BLaER1 treated with 17β-estradiol and CSF1 and Interleukin-3, amounts not matched to agents 10 nM and 100 nM (cell line): Measurements from ENCODE around the gene FBXO40.

Source experiments
- H3K27ac ChIP-seq, 11 experiments: shearing (Covaris generic); formaldehyde crosslinking; 2 replicates each; pipeline ENCODE4 v1.8.1; 2022
- H3K27me3 ChIP-seq, 11 experiments: shearing (Covaris generic); formaldehyde crosslinking; 2 replicates each; pipeline ENCODE4 v1.8.1; 2022
- H3K36me3 ChIP-seq, 11 experiments: shearing (Covaris generic); formaldehyde crosslinking; 2 replicates each; pipeline ENCODE4 v1.8.1; 2022
- H3K4me1 ChIP-seq, 10 experiments: shearing (Covaris generic); formaldehyde crosslinking; 2 replicates each; pipeline ENCODE4 v1.8.1; 2022
- H3K4me2 ChIP-seq, 11 experiments: shearing (Covaris generic); formaldehyde crosslinking; 2 replicates each; pipeline ENCODE4 v1.8.1; 2022
- H3K4me3 ChIP-seq, 10 experiments: shearing (Covaris generic); formaldehyde crosslinking; 2 replicates each; pipeline ENCODE4 v1.8.1; 2022
- H3K9ac ChIP-seq, 11 experiments: shearing (Covaris generic); formaldehyde crosslinking; 2 replicates each; pipeline ENCODE4 v1.8.1; 2022
- H3K9me3 ChIP-seq, 11 experiments: shearing (Covaris generic); formaldehyde crosslinking; replicated peaks in 1 of 11; 2 replicates each; pipeline ENCODE4 v1.8.1; 2022
- H4K20me1 ChIP-seq, 11 experiments: shearing (Covaris generic); formaldehyde crosslinking; 2 replicates each; pipeline ENCODE4 v1.8.1; 2022
- Cebpa-rat ChIP-seq, 11 experiments: shearing (Covaris generic); IDR thresholded peaks; 2 replicates each; pipeline ENCODE4 v1.8.1; 2022

The FBXO40 gene

GRCh38 chr3:121592856-121593702 is at the start of gene FBXO40:
FBXO40 (plus strand) TSS chr3:121593379; CDS start chr3:121620576, 27,197 bp downstream.
- Histone ChIP-seq H3K36me3 (no peaks in the 10 kb centered on the region), H3K4me1 (no peaks in the 10 kb centered on the region), H3K4me2 (no peak within 1 kb of the TSS), H3K27ac (no peak within 1 kb of the TSS), H3K9me3 (no peaks in the 10 kb centered on the region), H3K9ac (no peak within 1 kb of the TSS), H4K20me1 (no peaks in the 10 kb centered on the region), H3K27me3 (no peaks in the 10 kb centered on the region), H3K4me3 (no peak within 1 kb of the TSS)
- no peak for TF ChIP-seq Cebpa-rat (IDR thresholded peaks at IDR 0.05)

GRCh38 chr3:121545049-121545573 is 48.1 kb upstream of the FBXO40 start:
- no peak for TF ChIP-seq Cebpa-rat (IDR thresholded peaks at IDR 0.05)
- H3K9me3 ChIP-seq, result no peaks in the 10 kb centered on the region
- H3K4me2 ChIP-seq, result peak overlapping the region; percentile 89 to 99 (median 95)
- no peaks in the 10 kb centered on the region for H4K20me1 ChIP-seq
- H3K36me3 ChIP-seq, result peaks cover 0 to 44% (median 41%) of the 10 kb centered on the region in 11 experiments; a peak in 18 of 22 replicates
- peak overlapping the region in 10 of 11 experiments; percentile 79 to 91 (median 86); a peak in 19 of 22 replicates for H3K27ac ChIP-seq
- peak overlapping the region; percentile 74 to 95 (median 86) for H3K4me3 ChIP-seq
- H3K9ac ChIP-seq, result peak overlapping the region; percentile 80 to 92 (median 86)
- peaks cover 14 to 34% (median 25%) of the 10 kb centered on the region in 10 experiments for H3K4me1 ChIP-seq
- H3K27me3 ChIP-seq, result no peaks in the 10 kb centered on the region

- no peaks in the 10 kb centered on the region for H3K9me3 ChIP-seq
- peak within 1 kb of the TSS; percentile 67 to 91 (median 85) for H3K27ac ChIP-seq
- peak within 1 kb of the TSS; percentile 80 to 92 (median 86) for H3K9ac ChIP-seq
- H3K4me2 ChIP-seq, result peak within 1 kb of the TSS; percentile 89 to 99 (median 95)
- no peaks in the 10 kb centered on the region for H4K20me1 ChIP-seq
- H3K4me3 ChIP-seq, result peak within 1 kb of the TSS; percentile 74 to 95 (median 86)
- no peak for TF ChIP-seq Cebpa-rat (IDR thresholded peaks at IDR 0.05)
- H3K4me1 ChIP-seq, result peaks cover 14 to 34% (median 25%) of the 10 kb centered on the region in 10 experiments
- peaks cover 0 to 37% (median 34%) of the 10 kb centered on the region in 11 experiments; a peak in 16 of 22 replicates for H3K36me3 ChIP-seq
- H3K27me3 ChIP-seq, result no peaks in the 10 kb centered on the region
These were observed 47.4 kb upstream of the FBXO40 start, which contains the start of gene POLQ for GRCh38 chr3:121545574-121546455. POLQ (minus strand) TSS chr3:121545988; CDS start chr3:121545877, 111 bp downstream.

GRCh38 chr3:121552379-121552778 is 40.8 kb upstream of the FBXO40 start:
- Histone ChIP-seq H3K27ac (no peak overlapping the region), H4K20me1 (no peaks in the 10 kb centered on the region), H3K9me3 (no peaks in the 10 kb centered on the region), H3K4me1 (peaks cover 0 to 14% (median 4%) of the 10 kb centered on the region in 10 experiments; a peak in 9 of 20 replicates), H3K4me3 (no peak overlapping the region), H3K36me3 (no peaks in the 10 kb centered on the region), H3K4me2 (no peak overlapping the region), H3K9ac (no peak overlapping the region), H3K27me3 (no peaks in the 10 kb centered on the region)
- no peak for TF ChIP-seq Cebpa-rat (IDR thresholded peaks at IDR 0.05)

GRCh38 chr3:121552797-121553196 is 40.4 kb upstream of the FBXO40 start:
- Histone ChIP-seq H3K9ac (no peak overlapping the region), H3K4me2 (no peak overlapping the region), H3K9me3 (no peaks in the 10 kb centered on the region), H3K27ac (no peak overlapping the region), H3K36me3 (no peaks in the 10 kb centered on the region), H3K27me3 (no peaks in the 10 kb centered on the region), H3K4me1 (peaks cover 0 to 12% (median 4%) of the 10 kb centered on the region in 10 experiments; a peak in 9 of 20 replicates), H3K4me3 (no peak overlapping the region), H4K20me1 (no peaks in the 10 kb centered on the region)
- no peak for TF ChIP-seq Cebpa-rat (IDR thresholded peaks at IDR 0.05)

- Histone ChIP-seq H3K4me3 (no peak overlapping the region), H4K20me1 (no peaks in the 10 kb centered on the region), H3K9ac (no peak overlapping the region)
These were observed 35.7 kb upstream of the FBXO40 start for GRCh38 chr3:121557426-121557934.

GRCh38 chr3:121562148-121562547 is 31.0 kb upstream of the FBXO40 start:
- no peaks in the 10 kb centered on the region for H3K36me3 ChIP-seq
- H3K9me3 ChIP-seq, result no peaks in the 10 kb centered on the region
- no peak overlapping the region for H3K27ac ChIP-seq
- no peak overlapping the region for H3K9ac ChIP-seq
- no peak overlapping the region for H3K4me3 ChIP-seq
- no peak for TF ChIP-seq Cebpa-rat (IDR thresholded peaks at IDR 0.05)
- H4K20me1 ChIP-seq, result no peaks in the 10 kb centered on the region
- no peak overlapping the region for H3K4me2 ChIP-seq
- no peaks in the 10 kb centered on the region for H3K4me1 ChIP-seq
- H3K27me3 ChIP-seq, result no peaks in the 10 kb centered on the region

More at GRCh38 chr3:121557426-121557934, 35.7 kb upstream of the FBXO40 start:
- H3K27me3 ChIP-seq, result no peaks in the 10 kb centered on the region
- H3K27ac ChIP-seq, result no peak overlapping the region
- no peaks in the 10 kb centered on the region for H3K36me3 ChIP-seq
- no peak overlapping the region for H3K4me2 ChIP-seq
- H3K9me3 ChIP-seq, result no peaks in the 10 kb centered on the region
- no peaks in the 10 kb centered on the region for H3K4me1 ChIP-seq
- no peak for TF ChIP-seq Cebpa-rat (IDR thresholded peaks at IDR 0.05)

GRCh38 chr3:121566773-121567172 is 26.4 kb upstream of the FBXO40 start:
- Histone ChIP-seq H3K27ac (no peak overlapping the region), H3K9ac (no peak overlapping the region), H3K36me3 (no peaks in the 10 kb centered on the region), H3K27me3 (no peaks in the 10 kb centered on the region), H3K4me3 (no peak overlapping the region), H3K4me1 (no peaks in the 10 kb centered on the region), H3K9me3 (no peaks in the 10 kb centered on the region), H4K20me1 (no peaks in the 10 kb centered on the region), H3K4me2 (no peak overlapping the region)
- TF ChIP-seq Cebpa-rat (IDR thresholded peaks at IDR 0.05), result no peak

GRCh38 chr3:121567649-121568048 is 25.5 kb upstream of the FBXO40 start, which contains the start of gene ARGFX:
ARGFX (plus strand) TSS chr3:121567949; CDS start chr3:121570714, 2,765 bp downstream.
- Histone ChIP-seq H4K20me1 (no peaks in the 10 kb centered on the region), H3K9ac (no peak within 1 kb of the TSS), H3K4me3 (no peak within 1 kb of the TSS), H3K36me3 (no peaks in the 10 kb centered on the region), H3K4me2 (no peak within 1 kb of the TSS), H3K9me3 (no peaks in the 10 kb centered on the region), H3K27ac (no peak within 1 kb of the TSS), H3K4me1 (no peaks in the 10 kb centered on the region), H3K27me3 (no peaks in the 10 kb centered on the region)
- TF ChIP-seq Cebpa-rat (IDR thresholded peaks at IDR 0.05), result no peak
